Forelimb muscle (tissue), 1 donor: Measurements from ENCODE around the gene WDFY4. TPM values are rescaled to one million over a fixed set of nuclear protein-coding genes. Genes with fewer than 3 reads are reported as not detected.

ENCODE experiments used
- DNase-seq: peaks from one replicate; pipeline ENCODE4 v3.0.0-alpha.2; 2013; ENCODE audit warnings: low read depth
- polyA plus RNA-seq: library from polyadenylated mRNA; unstranded; fragments of 120-200 nt; gene quantifications from one replicate; pipeline ENCODE4 v1.2.1, GENCODE V29; 2013; ENCODE audit not compliant: insufficient read length

WDFY4 gene
- polyA plus RNA-seq, 1 donor, result 3.7 TPM

- DNase-seq, result no peak
Observed at GRCh38 chr10:48769706-48770435, 85.2 kb downstream of the WDFY4 start.

GRCh38 chr10:48770561-48771089 lies 86.0 kb downstream of the WDFY4 start:
- no peak for DNase-seq

GRCh38 chr10:48771234-48771633 lies 86.6 kb downstream of the WDFY4 start:
- DNase-seq, result no peak

GRCh38 chr10:48772059-48772458 lies 87.4 kb downstream of the WDFY4 start:
- DNase-seq, result no peak

GRCh38 chr10:48773580-48773979 lies 88.9 kb downstream of the WDFY4 start:
- DNase-seq, result no peak

DNA sequence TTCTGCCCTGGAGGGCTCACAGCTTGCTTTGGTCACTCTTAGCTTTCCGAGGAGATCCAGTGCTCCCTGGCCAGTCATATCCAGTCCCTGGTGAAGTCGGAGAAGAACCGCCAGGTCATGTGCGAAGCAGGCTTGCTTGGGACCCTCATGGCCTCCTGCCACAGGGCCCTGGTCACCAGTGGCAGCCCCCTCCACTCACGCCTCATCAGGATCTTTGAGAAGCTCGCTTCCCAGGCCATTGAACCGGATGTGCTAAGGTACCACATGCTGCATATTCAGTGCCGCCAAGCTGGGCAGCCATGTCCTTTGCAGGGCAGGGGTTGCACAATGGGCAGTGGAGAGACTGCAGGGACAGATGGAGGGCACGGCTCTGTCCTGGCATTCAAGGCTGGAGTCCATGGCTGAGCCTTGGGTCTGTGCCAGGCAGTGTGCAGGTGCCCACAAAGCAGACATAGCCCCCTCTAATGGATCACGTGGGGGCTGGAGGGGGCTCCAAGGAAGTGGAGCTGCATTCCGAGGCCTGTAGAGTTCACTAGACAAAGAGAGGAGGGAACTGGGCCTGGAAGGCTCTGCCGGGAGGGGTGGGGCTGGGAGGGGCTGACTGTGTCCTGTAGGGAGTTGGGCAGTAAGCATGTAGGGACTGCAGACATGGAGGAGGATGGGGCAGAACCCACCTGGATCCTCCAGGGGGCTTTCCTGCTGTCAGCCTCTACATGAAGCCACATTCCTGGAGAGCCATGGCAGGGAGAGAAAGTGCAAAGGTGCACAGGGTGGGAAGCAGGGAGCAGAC lies 89.9 kb downstream of the WDFY4 start:
- no peak for DNase-seq

- DNase-seq, result no peak
Observed at GRCh38 chr10:48775206-48775517, 90.5 kb downstream of the WDFY4 start.

GRCh38 chr10:48776005-48776522 lies 91.4 kb downstream of the WDFY4 start:
- DNase-seq, result no peak

DNA sequence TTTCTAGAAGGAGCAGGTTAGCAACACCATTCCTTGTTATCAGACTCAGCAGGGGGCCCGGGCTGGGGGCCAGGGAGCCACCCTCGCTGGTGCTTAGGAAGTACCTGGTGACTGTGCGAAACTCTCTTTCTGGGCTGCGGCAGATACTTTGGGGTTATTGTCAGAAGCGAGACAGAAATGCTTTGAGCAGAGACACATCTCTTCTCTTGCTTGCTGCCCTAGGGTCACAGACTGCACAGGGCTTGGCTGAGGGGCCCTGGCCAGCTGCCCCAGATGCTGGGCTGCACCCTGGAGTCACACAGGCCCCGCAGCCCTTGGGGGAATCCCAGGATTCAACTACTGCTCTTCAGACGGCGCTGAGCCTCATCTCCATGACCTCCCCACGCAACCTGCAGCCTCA lies 91.9 kb downstream of the WDFY4 start:
- no peak for DNase-seq

DNA sequence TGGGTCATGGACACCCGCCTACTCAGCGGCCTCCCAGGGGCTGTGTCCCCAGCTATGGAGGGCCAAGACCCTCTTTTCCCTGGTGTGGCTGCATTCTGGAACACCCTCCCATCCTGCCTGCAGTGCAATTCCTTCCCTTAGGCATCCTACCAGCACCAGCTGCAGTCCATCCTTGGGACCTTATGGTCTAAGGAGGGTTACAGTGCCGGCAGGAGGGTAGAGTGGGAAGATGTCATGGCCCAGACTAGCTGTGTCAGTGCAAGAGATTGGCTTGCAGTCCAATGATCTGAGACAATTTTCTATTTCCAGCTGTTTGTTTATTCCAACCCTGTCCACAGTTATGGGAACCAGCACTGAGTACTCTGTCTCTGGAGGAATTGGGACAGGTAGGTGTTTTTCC lies 92.4 kb downstream of the WDFY4 start:
- DNase-seq, result no peak

DNA sequence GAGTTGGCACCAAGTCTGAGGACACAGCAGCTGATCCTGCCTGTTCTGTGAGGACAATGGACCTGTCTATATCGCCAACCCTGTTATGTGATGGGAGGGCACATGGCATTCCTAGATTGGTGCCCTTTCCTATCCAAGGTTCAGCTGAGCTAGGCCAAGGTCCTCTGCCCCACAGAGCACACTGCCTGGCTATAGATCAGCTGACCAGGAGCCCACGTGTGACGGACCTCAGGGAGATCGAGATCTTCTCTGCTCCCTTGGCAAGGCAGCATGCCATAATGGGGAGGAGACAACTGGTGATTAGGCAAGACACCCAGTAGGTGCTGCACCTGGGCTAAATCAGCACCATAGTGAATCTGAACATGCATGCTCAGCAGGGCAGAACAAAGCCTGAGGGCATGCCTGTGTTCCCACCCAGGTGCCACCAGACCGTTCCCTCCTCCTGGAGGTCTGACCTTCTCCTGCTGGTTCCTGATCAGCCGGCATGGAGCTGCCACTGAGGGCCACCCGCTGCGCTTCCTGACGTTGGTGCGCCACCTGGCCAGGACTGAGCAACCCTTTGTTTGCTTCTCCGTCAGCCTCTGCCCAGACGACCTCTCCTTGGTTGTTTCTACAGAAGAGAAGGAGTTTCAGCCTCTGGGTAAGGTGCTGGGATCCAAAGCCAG lies 93.7 kb downstream of the WDFY4 start:
- no peak for DNase-seq

DNA sequence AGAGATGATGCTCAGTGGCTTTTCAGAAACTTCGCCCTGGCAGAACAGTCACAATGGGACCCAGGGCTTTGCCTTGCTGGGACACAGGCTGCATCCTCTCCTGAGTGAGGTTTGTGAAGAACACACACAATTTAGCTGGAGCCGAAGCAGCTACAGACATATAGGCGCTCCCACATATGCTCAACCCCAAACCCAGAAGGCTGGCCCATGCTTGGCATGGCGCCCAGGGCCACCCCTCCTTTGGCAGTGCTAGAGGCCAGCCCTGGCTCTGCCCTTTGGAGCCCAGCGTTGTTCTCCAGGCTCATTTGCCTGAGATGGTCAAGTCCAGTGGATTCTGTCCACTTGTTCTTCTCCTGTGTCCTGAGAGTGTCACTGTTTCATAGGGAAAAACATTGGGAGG lies 94.4 kb downstream of the WDFY4 start:
- DNase-seq, result no peak

GRCh38 chr10:48779546-48780152 lies 95.0 kb downstream of the WDFY4 start:
- DNase-seq, result no peak

DNA sequence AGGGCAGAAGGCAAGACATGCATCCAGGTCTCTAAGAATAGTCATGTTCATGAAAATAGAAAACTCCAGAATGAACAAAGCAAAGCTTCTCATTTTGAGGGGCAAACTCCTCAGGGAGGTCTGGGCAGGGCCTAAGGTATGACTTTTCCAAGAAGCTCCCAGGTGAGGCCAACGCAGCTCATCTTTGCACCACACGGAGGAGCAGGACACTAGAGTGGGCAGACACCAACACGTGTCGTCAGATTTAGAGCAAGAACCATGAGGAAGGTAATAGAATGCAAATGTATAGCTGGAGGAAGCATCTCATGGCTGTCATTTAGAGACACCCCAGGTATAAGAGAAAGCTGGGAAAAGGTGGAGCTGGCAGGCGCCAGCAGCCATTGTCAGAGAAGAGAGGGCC lies 95.7 kb downstream of the WDFY4 start:
- no peak for DNase-seq

- DNase-seq, result no peak
Observed at GRCh38 chr10:48782386-48782785, 97.7 kb downstream of the WDFY4 start.

GRCh38 chr10:48784031-48784430 lies 99.4 kb downstream of the WDFY4 start:
- no peak for DNase-seq

- no peak for DNase-seq
Observed at GRCh38 chr10:48785796-48786195, 101.1 kb downstream of the WDFY4 start.

GRCh38 chr10:48786606-48787282 lies 102.1 kb downstream of the WDFY4 start:
- no peak for DNase-seq

DNA sequence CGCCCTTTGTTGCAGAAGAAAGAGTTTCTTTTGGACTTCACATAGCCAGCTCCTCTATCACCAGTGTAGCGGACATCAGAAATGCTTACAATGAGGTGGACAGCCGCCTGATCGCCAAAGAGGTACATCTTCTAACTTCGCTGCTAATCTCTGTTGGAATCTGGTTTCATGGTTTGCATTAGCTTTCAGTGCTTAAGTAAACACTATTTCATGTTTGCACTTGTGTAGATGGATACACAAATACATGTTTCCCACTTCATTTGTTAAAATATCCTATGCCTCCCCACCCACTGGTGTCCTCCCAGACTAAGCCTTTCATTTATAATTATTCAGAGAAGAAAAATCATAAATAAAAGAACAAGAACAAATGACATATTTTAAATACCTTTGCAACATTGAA lies 103.9 kb downstream of the WDFY4 start:
- DNase-seq, result no peak

DNA sequence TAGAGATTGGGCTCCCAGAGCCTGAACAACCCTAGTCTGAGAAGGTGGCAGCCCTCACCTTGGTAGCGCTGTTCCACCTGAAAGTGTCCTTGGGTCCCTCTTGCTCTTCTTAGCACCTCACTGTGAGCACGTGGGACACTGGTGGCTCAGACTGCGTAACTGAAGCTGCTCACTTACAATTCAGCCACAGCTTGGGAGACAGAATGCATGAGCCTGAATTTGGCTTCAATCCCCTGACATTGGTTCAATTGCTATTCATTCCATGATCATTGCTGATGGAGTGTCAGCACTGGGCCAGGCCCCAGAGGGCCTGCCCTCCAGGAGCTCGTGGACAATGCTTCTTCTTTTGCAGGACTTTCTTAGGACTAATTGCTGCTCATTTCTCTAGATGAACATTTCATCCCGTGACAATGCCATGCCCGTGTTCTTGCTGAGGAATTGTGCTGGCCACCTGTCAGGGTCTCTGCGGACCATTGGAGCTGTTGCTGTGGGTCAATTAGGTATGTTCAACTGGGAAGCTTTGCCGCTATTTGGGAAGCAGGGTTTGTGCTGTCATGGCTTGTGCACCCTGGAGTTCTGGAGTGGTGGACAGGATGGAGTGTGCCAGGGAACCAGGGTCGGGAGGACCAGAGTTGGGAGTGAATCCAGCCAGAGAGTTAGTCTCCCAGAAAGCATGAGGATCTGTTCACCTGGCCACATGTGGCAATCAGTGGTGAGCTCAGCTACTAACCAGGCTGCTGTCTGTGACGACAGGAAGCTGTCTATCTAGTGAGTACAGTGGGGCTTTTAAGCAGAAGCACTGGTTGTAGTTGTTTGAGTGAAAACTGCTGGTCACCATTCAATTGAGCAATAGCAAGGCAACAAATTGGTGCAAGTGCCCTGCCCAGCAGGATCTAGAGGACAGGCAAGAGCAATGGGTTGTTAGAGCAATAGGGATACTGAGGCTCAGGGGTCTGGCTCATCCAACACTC lies 105.1 kb downstream of the WDFY4 start:
- no peak for DNase-seq
